OCI-LY1 (cell line): ENCODE results near the gene BMERB1.
"Not testable (repeated sequence)": the region's sequence is repeated elsewhere in the genome, so short reads cannot be mapped to it uniquely, and the experiment has no call there.

ENCODE experiments used
- H2AFZ ChIP-seq: fragments of 200-600 bp; sonication (generic), shearing (Covaris generic); 2 replicates; pipeline ENCODE4 v1.6.0; 2014; ENCODE audit warnings: antibody characterized with exemption, mild to moderate bottlenecking, low read length
- H3F3A ChIP-seq: fragments of 200-600 bp; sonication (generic), shearing (Covaris generic); 2 replicates; pipeline ENCODE4 v1.6.0; 2014; ENCODE audit warnings: mild to moderate bottlenecking, antibody characterized with exemption, low read length, moderate library complexity; ENCODE audit not compliant: insufficient read depth
- H3K27ac ChIP-seq: fragments of 200-600 bp; sonication (generic); 2 replicates; pipeline ENCODE4 v1.5.1; 2014; ENCODE audit warnings: low read length, mixed run types, mild to moderate bottlenecking, low read depth; ENCODE audit not compliant: poor library complexity, severe bottlenecking
- H3K27me3 ChIP-seq: fragments of 200-600 bp; sonication (generic); 2 replicates; pipeline ENCODE4 v1.6.0; 2014; ENCODE audit warnings: antibody characterized with exemption, mild to moderate bottlenecking, low read length, moderate library complexity; ENCODE audit not compliant: insufficient read depth
- H3K36me3 ChIP-seq: fragments of 200-600 bp; sonication (generic); 2 replicates; pipeline ENCODE4 v1.6.1; 2014; ENCODE audit warnings: mild to moderate bottlenecking, antibody characterized with exemption, low read length, moderate library complexity, mixed read lengths; ENCODE audit not compliant: insufficient read depth
- H3K4me1 ChIP-seq: fragments of 200-600 bp; sonication (generic); 2 replicates; pipeline ENCODE4 v1.5.1; 2014; ENCODE audit warnings: mild to moderate bottlenecking, low read length, moderate library complexity; ENCODE audit not compliant: insufficient read depth, severe bottlenecking
- H3K4me2 ChIP-seq: fragments of 200-600 bp; sonication (generic), shearing (Covaris generic); 2 replicates; pipeline ENCODE4 v1.6.1; 2014; ENCODE audit warnings: low read length
- H3K4me3 ChIP-seq: fragments of 200-600 bp; sonication (generic); 2 replicates; pipeline ENCODE4 v1.5.1; 2014; ENCODE audit warnings: low read length, low read depth, mild to moderate bottlenecking, mixed read lengths; ENCODE audit not compliant: poor library complexity, severe bottlenecking
- H3K79me2 ChIP-seq: fragments of 200-600 bp; shearing (Covaris generic); 2 replicates; pipeline ENCODE4 v1.6.1; 2016; ENCODE audit warnings: mixed run types, low read length, mixed read lengths; ENCODE audit not compliant: insufficient read depth
- H3K9ac ChIP-seq: fragments of 200-600 bp; sonication (generic), shearing (Covaris generic); 2 replicates; pipeline ENCODE4 v1.6.1; 2014; ENCODE audit warnings: mild to moderate bottlenecking, low read length, mixed read lengths
- H3K9me2 ChIP-seq: fragments of 200-600 bp; sonication (generic), shearing (Covaris generic); 2 replicates; pipeline ENCODE4 v1.6.1; 2014; ENCODE audit warnings: low read depth, mild to moderate bottlenecking, low read length, mixed read lengths
- H3K9me3 ChIP-seq: fragments of 200-600 bp; shearing (Covaris generic); 2 replicates; pipeline ENCODE4 v1.6.1; 2014; ENCODE audit warnings: low read length, mixed read lengths
- H4K20me1 ChIP-seq: fragments of 200-600 bp; sonication (generic), shearing (Covaris generic); 2 replicates; pipeline ENCODE4 v1.6.0; 2016; ENCODE audit warnings: mild to moderate bottlenecking, low read length; ENCODE audit not compliant: insufficient read depth
- EZH2 ChIP-seq: fragments of 200-600 bp; sonication (generic), shearing (Covaris generic); IDR thresholded peaks from 2 replicates; pipeline ENCODE4 v1.8.0; 2017; ENCODE audit warnings: borderline replicate concordance, mixed run types, mild to moderate bottlenecking, antibody characterized with exemption, low read length, moderate library complexity, mixed read lengths
- TF ChIP-seq, protein P1 (sequence below): fragments of 200-600 bp; sonication (generic), shearing (Covaris generic); IDR thresholded peaks from 2 replicates; pipeline ENCODE4 v1.5.1; 2017; ENCODE audit warnings: mild to moderate bottlenecking, antibody characterized with exemption, low read length, moderate library complexity, mixed read lengths

Gene BMERB1

DNA sequence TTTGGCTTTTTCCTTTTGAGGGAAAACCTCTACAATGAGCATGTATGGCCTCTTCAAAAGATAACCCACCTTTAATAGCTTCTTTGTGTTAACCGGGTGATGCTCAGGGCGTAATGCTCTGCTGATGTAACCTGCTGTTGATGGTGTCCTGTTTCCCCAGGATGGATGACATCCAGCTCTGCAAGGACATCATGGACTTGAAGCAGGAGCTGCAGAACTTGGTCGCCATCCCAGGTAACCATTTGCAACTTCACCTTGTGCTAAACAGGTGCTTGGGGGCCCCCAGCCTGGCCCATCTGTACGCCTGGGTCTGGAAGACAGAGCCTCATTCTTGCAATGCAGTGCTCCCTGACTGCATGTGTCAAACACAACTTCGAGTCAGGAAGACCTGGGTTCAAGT is 133.4 kb downstream of the BMERB1 start:
- no peak overlapping the region for H3K27ac ChIP-seq
- H3K79me2 ChIP-seq, result no peaks in the 10 kb centered on the region
- H3K4me2 ChIP-seq, result no peak overlapping the region
- TF ChIP-seq, protein P1, sequence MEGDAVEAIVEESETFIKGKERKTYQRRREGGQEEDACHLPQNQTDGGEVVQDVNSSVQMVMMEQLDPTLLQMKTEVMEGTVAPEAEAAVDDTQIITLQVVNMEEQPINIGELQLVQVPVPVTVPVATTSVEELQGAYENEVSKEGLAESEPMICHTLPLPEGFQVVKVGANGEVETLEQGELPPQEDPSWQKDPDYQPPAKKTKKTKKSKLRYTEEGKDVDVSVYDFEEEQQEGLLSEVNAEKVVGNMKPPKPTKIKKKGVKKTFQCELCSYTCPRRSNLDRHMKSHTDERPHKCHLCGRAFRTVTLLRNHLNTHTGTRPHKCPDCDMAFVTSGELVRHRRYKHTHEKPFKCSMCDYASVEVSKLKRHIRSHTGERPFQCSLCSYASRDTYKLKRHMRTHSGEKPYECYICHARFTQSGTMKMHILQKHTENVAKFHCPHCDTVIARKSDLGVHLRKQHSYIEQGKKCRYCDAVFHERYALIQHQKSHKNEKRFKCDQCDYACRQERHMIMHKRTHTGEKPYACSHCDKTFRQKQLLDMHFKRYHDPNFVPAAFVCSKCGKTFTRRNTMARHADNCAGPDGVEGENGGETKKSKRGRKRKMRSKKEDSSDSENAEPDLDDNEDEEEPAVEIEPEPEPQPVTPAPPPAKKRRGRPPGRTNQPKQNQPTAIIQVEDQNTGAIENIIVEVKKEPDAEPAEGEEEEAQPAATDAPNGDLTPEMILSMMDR, result no peak
- no peak for TF ChIP-seq EZH2
- H3K36me3 ChIP-seq, result no peaks in the 10 kb centered on the region
- H4K20me1 ChIP-seq, result no peaks in the 10 kb centered on the region
- H3K27me3 ChIP-seq, result peaks cover 5% of the 10 kb centered on the region
- no peaks in the 10 kb centered on the region for H3K9me2 ChIP-seq
- no peaks in the 10 kb centered on the region for H3K9me3 ChIP-seq
- no peaks in the 10 kb centered on the region for H3K4me1 ChIP-seq
- no peak overlapping the region for H3K4me3 ChIP-seq
- H3F3A ChIP-seq, result no peaks in the 10 kb centered on the region
- H3K9ac ChIP-seq, result no peak overlapping the region
- H2AFZ ChIP-seq, result no peak overlapping the region

DNA sequence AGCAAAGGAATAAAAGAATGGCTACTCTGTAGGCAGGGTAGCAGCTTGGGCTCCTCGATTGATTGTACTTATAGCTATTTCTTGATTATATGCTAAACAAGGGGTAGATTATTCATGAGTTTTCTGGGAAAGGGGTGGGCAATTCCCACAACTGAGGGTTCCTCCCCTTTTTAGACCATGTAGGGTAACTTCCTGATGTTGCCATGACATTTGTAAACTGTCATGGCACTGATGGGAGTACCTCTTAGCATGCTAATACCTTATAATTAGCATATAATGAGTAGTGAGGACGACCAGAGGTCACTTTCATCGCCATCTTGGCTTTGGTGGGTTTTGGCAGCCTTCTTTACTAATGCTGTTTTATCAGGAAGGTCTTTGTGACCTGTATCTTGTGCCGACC is 136.3 kb downstream of the BMERB1 start:
- not testable (repeated sequence) for H3K79me2 ChIP-seq, H3K9me3 ChIP-seq, H3K9ac ChIP-seq, H3K4me1 ChIP-seq, H3K27ac ChIP-seq, H3K4me3 ChIP-seq, H4K20me1 ChIP-seq, H3K9me2 ChIP-seq, H2AFZ ChIP-seq, H3K27me3 ChIP-seq, H3F3A ChIP-seq, H3K4me2 ChIP-seq, H3K36me3 ChIP-seq

DNA sequence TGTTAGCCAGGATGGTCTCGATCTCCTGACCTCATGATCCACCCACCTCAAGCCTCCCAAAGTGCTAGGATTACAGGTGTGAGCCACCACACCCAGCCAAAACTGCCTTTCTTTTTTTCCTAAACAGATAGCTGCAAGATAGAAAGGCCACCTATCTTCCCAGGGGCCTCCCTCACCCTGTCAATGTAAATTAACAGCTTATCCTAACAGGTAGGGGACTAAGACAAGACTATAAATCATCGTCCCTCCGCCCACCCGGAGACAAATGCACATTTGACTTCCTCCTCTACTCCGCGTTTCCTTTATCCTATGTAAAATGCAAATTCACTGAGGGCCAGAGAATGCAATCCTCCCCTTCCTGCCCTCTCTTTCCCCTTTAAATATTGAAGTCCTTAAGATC is 137.2 kb downstream of the BMERB1 start:
- Histone ChIP-seq H3K4me3 (no peak overlapping the region), H2AFZ (no peak overlapping the region), H3F3A (no peaks in the 10 kb centered on the region), H4K20me1 (no peaks in the 10 kb centered on the region), H3K9me2 (no peaks in the 10 kb centered on the region), H3K79me2 (no peaks in the 10 kb centered on the region), H3K9me3 (no peaks in the 10 kb centered on the region), H3K4me1 (no peaks in the 10 kb centered on the region), H3K36me3 (no peaks in the 10 kb centered on the region), H3K4me2 (no peak overlapping the region), H3K27me3 (peaks cover 5% of the 10 kb centered on the region), H3K27ac (no peak overlapping the region), H3K9ac (no peak overlapping the region)
- TF ChIP-seq EZH2, result no peak
- TF ChIP-seq, protein P1, result no peak

DNA sequence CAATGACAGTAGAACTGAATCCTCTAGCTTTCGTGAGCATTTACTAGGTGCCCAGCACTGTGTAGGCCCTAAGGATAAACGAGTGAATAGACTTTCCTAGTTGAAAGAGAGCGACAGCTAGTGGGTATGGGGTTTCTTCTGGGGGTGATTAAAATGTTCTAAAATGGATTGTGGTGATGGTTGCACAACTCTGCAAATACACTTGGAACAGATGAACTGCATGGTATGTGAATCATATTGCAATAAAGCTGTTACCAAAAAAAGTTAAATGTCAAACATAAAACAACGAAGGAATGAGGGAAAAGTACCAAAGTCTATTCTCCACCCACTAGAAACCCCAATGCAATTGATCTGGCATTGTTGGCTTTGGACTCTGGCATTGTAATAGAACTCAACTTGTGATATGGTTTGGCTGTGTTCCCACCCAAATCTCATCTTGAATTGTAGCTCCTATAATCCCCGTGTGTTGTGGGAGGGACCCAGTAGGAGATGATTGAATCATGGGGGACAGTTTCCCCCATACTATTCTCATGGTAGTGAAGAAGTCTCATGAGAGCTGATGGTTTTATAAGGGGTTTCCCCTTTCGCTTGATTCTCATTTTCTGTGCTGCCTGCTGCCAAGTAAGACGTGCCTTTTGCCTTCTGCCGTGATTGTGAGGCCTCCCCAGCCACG is 138.1 kb downstream of the BMERB1 start:
- H3K9ac ChIP-seq, result no peak overlapping the region
- H3K27ac ChIP-seq, result no peak overlapping the region
- H2AFZ ChIP-seq, result no peak overlapping the region
- H3K9me3 ChIP-seq, result no peaks in the 10 kb centered on the region
- no peak overlapping the region for H3K4me2 ChIP-seq
- H4K20me1 ChIP-seq, result no peaks in the 10 kb centered on the region
- no peak overlapping the region for H3K4me3 ChIP-seq
- H3K27me3 ChIP-seq, result peaks cover 5% of the 10 kb centered on the region
- H3F3A ChIP-seq, result no peaks in the 10 kb centered on the region
- H3K36me3 ChIP-seq, result no peaks in the 10 kb centered on the region; the same call in 1 of the 2 replicates
- H3K79me2 ChIP-seq, result no peaks in the 10 kb centered on the region
- no peaks in the 10 kb centered on the region for H3K9me2 ChIP-seq
- TF ChIP-seq, protein P1, result no peak
- TF ChIP-seq EZH2, result no peak
- no peaks in the 10 kb centered on the region for H3K4me1 ChIP-seq
